NCI-H1105 (cell line): ENCODE results near the gene OR1M1.
"Not testable (repeated sequence)": the region's sequence is repeated elsewhere in the genome, so short reads cannot be mapped to it uniquely, and the experiment has no call there.

ENCODE experiments used
- DNase-seq: peaks from one replicate; lab custom pipeline; 2025; lab: John Stamatoyannopoulos, UW

Gene OR1M1

GRCh38 chr19:9086761-9087160 lies at the start of gene OR1M1:
TSS of gene OR1M1 (plus strand) at chr19:9087061. CDS start at chr19:9093245, 6,184 bp downstream.
- no peak for DNase-seq

DNA sequence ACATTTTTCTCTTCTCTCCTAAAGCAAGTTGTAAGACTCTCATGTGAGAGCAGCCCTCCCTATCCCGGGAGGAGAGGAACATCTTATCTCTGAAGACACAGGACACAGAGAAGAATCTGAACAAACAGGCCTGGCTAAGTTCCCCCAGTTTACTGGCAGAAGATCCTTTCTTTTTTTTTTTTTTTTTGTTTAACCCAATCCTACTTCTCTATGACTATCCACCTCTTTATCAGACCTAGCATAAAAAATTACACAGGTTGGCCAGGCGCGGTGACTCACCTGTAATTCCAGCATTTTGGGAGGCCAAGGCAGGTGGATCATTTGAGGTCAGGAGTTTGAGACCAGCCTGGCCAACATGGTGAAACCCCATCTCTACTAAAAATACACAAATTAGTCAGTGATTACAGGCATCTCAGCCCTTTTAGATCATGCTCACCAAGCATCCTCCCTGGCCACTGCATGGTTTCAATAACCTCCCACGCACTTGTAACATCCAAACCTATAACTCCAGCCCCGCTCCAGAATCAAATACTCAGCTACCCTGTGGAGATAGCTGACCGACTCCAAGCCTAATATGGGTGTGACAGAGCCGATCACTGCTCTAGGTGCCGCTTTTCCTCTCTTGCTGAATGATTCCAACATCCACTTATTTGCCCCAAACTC lies 49.3 kb upstream of the OR1M1 start:
- DNase-seq = no peak

- no peak for DNase-seq
These were observed 47.1 kb upstream of the OR1M1 start for GRCh38 chr19:9039728-9040127.

GRCh38 chr19:9040131-9040530 lies 46.7 kb upstream of the OR1M1 start:
- no peak for DNase-seq

GRCh38 chr19:9041023-9041422 lies 45.8 kb upstream of the OR1M1 start:
- DNase-seq = no peak

- DNase-seq = no peak
These were observed 43.3 kb upstream of the OR1M1 start for GRCh38 chr19:9043524-9043923.

DNA sequence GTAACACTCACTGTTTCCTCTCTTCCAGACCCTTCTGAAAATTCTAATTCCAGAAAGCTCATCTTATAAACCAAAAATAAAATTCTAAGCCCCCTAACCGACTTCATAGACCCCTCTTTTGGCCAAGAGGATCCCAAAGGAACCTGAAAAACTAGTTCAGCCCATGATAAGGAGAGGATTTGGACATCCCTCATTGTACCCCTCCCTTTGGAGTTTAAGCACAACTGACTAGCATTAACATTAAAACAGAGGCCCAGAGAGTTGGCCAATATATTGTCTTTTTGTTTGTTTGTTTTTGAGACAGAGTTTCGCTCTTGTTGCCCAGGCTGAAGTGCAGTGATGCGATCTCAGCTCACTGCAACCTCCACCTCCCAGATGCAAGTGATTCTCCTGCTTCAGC lies 42.4 kb upstream of the OR1M1 start:
- no peak for DNase-seq

DNA sequence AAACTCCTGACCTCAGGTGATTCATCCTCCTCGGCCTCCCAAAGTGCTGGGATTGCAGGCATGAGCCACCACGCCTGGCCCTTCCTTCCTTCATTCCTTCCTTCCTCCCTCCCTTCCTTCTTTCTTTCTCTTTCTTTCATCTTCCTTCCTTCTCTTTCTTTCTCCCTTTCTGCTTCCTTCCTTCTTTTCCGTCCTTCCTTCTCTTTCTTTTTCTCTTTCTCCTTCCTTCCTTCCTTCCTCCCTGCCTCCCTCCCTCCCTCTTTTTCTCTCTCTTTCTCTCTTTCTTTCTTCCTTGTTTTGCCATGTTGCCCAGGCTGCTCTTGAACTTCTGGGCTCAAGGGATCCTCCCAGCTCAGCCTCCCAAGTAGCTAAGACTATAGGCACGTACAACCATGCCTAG lies 40.2 kb upstream of the OR1M1 start:
- DNase-seq = no peak

- DNase-seq = no peak
These were observed 34.0 kb upstream of the OR1M1 start for GRCh38 chr19:9052894-9053293.

DNA sequence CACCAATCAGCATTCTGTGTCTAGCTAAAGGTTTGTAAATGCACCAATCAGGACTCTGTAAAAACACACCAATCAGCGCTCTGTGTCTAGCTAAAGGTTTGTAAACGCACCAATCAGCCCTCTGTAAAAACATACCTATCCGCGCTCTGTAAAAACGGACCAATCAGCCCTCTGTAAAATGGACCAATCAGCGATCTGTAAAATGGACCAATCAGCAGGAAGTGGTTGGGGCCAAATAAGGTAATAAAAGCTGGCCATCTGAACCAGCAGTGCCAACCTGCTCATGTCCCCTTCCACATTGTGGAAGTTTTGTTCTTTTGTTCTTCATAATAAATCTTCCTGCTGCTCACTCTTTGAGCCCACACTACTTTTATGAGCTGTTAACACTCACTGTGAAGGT lies 33.2 kb upstream of the OR1M1 start:
- DNase-seq = not testable (repeated sequence)

GRCh38 chr19:9054207-9054606 lies 32.7 kb upstream of the OR1M1 start:
- no peak for DNase-seq

GRCh38 chr19:9054765-9055164 lies 32.1 kb upstream of the OR1M1 start:
- no peak for DNase-seq

DNA sequence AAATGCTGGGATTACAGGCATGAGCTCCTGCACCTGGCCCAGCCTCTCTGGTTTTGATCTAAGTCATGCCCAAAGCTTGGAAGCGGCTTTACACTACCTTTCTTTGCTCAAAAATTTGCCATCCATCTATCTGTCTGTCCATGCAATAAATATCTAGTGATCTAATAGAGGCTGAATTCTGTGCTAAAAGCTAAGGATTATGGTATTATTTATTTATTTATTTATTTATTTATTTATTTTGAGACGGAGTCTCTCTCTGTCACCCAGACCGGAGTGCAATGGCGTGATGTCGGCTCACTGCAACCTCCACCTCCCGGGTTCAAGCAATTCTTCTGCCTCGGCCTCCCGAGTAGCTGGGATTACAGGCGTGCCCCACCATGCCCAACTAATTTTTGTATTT lies 30.7 kb upstream of the OR1M1 start:
- DNase-seq = not testable (repeated sequence)

DNA sequence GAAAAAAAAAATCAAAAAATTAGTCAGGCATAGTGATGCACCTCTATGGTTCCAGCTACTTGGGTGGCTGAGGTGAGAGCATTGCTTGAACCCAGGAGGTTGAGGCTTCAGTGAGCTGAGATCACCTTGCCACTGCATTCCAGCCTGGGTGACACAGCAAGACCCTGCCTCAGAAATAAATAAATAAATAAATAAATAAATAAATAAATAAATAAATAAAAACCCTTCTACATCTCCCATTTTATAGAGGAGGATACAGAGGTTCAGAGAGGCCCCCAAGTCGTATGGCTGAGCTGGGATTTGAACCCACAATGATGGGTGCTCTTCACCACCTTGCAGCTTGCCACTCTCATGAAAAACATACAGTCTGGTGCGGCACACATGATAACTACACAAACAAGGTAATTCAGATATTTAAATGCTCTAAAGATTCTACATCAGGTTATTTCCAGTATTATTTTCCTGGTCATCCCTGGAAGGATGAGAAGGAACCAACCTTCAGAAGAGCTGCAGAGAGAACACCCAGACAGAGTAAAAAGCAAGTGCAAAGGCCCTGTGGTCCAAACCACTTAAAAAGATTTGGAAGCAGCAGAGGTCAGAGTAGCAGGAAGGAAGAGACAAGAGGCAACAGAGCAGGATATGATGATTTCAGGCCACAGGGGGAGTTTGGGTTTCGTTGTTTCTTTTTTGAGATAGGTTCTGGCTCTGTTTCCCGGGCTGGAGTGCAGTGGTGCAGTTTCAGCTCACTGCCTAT lies 29.2 kb upstream of the OR1M1 start:
- no peak for DNase-seq

DNA sequence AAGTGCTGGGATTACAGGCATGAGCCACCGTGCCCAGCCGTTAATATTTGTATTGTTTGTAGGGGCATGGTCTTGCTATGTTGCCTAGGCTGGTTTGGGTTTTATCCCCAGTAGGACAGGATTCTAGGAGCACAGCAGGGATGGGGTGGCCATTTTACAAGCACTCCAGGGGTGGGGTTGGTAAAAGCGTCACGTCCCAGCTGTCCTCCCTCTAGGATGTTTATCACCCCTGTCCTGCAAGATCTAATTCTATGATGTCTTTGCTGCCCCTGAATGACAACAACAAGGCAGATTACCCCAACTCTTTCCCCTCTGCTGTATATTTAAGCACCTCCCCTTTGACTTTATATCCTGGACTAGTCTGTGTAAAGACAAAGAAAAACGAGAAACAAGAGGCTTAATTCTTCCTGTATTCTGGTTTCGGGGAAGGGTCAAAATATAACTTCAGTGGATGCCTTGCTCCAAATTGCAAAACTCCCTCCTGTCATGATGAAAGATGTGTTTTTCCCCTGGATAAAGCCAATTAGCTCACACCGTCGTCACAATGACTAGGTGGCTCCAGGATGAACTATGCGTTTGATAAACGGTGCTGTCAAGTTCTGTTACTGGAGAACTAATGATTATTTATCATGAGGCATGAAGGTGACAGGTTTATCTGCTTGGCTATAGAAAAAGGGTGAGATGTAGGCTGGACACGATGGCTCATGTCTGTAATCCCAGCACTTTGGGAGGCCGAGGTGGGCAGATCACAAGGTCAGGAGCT lies 27.8 kb upstream of the OR1M1 start:
- DNase-seq = no peak

GRCh38 chr19:9060564-9061340 lies 26.1 kb upstream of the OR1M1 start:
- DNase-seq = no peak

GRCh38 chr19:9061879-9062278 lies 25.0 kb upstream of the OR1M1 start:
- no peak for DNase-seq

GRCh38 chr19:9065457-9066014 lies 21.3 kb upstream of the OR1M1 start:
- no peak for DNase-seq

GRCh38 chr19:9070066-9070465 lies 16.8 kb upstream of the OR1M1 start:
- DNase-seq = no peak

DNA sequence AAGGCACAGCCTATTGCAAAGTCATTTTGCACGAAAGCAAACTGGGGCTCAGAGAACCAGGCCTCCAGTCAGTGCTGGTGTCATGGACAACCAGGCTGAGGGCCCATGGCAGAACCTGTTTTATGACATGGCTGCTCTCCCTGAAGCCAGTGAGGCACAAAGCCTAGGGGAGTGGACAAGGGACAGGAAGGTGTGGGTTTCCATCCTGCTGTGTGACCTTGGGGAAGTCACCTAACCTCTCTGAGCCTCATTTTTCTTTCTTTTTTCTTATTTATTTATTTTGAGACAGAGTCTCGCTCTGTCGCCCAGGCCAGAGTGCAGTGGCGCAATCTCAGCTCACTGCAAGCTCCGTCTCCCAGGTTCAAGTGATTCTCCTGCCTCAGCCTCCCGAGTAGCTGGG lies 15.1 kb upstream of the OR1M1 start:
- DNase-seq = not testable (repeated sequence)

DNA sequence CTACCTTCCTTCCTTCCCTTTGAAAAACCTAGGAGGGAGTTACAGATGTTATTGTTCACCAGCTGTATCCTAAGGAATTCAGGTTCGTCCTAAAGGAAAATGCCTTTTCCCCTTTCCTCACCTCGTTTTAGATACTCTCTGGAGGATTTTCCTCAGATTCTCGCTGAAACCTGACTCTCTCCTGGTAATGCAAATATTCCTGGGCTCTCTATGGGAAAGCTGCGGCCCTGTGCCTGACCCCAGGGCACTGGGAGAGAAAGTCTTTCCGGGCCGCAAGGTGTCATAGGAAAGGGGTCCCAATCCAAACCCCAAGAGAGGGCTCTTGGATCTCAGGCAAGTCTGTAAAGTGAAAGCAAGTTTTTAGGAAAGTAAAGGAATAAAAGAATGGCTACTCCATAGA lies 13.1 kb upstream of the OR1M1 start:
- no peak for DNase-seq
